Activated CD4-positive, alpha-beta T cell treated with anti-CD3 and anti-CD28 coated beads, Interleukin-2, amount 50 U/mL, for 4 hours (primary cell): Measurements from ENCODE around the gene FMN1.

Experiments
- DNase-seq, 2 experiments: peaks; one replicate each; pipeline ENCODE4 v3.0.0-alpha.2; 2020

FMN1 gene

GRCh38 chr15:33200903-33201302 lies 6.4 kb upstream of the FMN1 start:
- no peak for DNase-seq

DNA sequence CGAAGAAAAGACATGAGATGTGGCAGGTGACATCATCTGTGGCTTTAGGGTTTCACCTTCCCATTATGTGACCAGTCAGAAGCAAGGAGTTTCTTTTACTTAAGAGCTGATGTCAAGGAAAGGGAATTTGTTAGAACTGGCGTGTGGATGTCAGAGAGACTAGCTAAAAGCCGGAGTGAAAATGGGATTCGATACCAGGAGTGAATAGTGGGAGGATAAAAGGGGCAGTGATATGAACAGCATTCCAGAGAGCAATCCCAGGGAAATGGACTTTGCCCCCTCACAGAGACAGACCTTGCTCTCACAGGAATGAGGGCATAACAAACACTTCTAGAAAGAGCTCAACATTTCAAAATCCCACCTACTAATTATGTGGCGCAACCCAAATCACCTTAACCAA lies 5.9 kb upstream of the FMN1 start:
- no peak for DNase-seq

DNA sequence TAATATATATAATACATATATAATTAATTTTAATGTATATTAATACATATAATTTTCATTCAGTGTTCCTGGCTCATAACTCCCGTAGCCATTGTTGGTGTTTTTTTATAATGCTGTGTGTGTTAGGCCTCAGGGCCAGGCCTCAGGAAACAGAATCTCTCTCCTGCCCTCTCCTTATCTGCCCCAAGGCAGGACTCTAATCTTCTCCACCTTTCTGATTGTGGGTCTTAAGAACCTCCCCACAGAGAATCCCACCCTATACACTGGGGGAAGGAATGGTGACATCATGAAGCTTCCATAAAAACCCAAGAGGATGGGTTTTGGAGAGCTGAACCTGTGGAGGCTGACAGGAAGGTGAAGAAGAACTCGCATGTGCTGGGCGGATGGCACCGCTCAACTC lies 4.0 kb upstream of the FMN1 start:
- DNase-seq, result no peak

DNA sequence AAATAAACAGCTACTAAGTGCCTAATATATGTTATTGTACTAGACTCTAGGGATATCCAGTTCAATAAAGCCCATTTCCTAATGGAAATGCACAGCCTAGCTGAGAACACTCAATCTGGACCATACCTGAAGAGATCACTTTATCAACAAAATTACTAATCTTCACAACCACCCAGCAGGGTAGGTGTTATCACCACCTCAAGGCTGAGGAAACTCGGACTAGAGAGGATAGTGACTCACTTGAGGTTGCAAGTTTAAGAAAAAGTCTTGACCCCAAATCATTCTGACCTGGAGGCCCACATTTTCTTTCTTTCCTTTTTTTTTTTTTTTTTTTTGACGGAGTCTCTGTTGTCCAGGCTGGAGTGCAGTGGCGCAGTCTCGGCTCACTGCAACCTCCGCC lies 3.1 kb upstream of the FMN1 start:
- DNase-seq, result no peak

- no peak for DNase-seq
These were observed 277 bp downstream of the FMN1 start for GRCh38 chr15:33194237-33194636.

DNA sequence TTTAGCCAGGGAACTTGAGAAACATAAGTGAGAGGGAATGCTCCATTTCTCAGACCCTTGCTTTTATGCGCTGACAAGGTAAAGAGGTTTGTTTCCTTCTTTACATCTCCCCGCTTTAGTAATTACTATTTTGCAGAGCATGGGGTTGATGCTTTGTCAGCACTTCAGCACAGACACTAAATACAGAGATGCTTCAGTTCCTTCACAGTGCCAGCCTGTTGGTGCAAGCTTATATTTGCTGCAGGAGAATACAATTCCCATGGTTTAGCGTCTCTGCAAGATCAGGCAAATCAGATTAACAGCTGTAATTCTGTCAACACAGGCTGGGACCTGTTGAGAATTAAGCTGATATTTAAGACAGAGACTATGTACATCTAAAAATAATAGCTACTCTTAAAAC lies 2.9 kb downstream of the FMN1 start:
- DNase-seq, result no peak

GRCh38 chr15:33190539-33190938 lies 4.0 kb downstream of the FMN1 start:
- no peak for DNase-seq

DNA sequence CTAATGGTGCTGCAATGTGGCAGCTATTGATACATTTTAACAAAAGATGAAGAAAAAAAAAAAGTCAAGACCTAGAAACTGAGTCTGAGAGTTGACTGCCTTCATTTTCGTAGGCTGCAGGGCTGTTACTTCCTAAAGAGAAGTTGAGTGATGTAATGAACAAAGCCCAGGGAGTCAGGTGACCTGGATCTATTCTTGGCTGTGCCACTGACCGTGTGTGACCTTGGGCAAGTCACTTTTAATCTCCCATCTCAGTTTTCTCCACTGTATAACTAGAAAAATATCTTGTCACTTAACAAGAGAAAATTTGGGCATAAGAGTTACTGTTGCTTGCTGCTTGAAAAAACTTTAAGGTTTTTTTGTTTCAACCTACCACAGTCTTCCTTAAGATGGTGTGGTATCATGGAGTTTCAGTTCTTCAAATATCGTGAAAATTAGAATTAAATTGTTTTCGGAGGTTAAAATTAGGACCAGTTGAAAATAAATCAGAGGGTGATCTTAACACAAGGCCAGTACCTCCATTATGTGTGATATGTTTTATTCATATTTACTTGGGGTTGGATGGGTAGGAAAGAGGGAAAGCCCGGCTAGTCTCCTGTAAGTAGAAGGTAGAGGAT lies 5.8 kb downstream of the FMN1 start:
- DNase-seq, result no peak

DNA sequence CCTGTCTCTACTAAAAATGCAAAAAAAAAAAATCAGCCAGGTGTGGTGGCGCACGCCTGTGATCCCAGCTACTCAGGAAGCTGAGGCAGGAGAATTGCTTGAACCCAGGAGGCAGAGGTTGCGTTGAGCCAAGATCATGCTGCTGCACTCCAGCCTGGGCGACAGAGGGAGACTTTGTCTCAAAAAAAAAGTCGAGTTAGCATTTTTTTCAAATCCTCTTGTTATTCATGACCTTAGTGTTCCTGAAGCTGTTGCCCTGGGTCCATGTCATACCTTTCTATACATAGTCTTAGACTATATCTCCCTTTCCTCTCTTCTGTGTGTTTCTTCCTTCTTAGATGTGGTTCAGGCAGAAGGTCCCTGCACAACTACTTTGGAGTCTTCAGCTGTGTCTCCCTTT lies 6.4 kb downstream of the FMN1 start:
- DNase-seq, result no peak

DNA sequence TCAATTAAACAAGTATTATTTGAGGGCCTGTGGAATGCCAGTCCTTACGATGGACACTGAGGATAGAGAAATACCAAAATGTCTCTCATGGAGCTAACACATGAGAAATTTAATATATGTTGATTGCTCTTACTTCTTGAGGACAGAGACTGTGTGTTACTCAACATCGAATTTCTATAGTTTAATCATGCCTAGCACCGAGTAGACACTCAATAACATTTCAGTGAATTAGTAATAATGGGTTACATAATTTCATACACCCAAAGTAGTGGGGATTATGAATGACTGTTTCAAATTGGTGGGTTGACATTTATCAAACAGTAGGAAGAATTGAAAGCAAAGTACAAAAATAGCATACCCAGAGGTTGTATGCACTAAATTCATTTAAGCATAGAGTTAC lies 11.2 kb downstream of the FMN1 start:
- no peak for DNase-seq

DNA sequence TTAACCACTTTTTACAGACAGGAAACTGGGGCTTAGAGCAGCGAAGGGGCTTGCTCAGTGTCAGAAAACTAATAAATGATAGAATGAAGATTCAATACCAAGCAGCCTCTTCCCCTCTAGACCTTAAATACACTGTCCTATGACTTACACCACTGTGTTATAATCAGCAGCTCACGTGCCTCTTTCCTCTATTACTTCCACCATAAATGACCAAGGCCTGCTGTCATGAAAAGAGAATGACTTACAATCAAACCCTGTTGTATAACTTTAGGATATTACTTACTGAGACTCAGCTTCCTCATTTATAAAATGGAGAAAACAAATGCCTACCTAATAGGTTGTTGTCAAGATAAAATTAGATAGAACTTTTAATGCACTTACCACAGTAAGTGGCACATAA lies 11.6 kb downstream of the FMN1 start:
- DNase-seq, result no peak

DNA sequence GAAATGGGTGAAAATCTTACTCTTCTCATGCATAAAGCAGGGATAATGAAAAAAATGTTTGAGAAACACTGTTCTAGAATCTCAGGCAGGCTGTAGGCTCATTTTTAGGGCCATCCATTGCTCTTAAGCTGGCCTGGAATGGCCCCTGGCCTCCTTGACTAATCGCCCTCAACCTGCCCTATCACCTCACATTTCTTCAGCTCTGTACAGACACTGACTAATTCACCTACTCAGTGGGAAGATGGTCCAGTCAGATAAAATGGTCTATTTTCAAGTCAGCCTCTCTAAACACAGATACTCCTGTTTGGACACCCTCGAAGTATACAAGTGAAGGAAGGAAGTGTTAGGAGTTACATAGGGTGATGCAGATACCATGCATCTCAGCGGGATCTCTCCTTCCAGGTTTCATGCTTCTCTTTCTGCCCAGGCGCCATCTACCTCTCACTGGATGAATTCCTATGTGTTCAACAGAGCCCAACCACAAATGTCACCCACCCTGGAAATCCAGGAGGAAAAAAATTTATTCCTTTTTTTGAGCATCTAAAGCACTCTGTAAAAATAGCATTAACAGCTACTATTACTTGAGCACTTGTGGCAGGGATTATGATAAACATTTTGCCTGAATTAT lies 12.1 kb downstream of the FMN1 start:
- DNase-seq, result no peak

GRCh38 chr15:33179874-33180273 lies 14.6 kb downstream of the FMN1 start:
- DNase-seq, result no peak

DNA sequence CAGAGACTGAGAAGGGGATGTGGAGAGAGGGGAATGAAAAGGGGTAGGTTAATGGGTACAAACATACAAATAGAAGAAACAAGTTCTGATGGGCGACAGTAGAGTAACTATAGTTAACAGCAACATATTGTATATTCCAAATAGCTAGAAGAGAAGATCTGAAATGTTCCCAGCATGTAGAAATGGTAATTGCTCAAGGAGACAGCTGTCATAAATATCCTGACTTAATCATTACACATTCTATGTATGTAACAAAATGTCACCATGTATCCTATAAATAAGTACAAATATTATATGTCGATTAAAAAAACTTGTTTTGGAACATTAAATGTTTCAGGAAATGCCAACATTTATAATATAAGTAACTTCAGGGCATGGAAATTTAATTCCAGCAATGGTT lies 23.3 kb downstream of the FMN1 start:
- DNase-seq, result no peak

DNA sequence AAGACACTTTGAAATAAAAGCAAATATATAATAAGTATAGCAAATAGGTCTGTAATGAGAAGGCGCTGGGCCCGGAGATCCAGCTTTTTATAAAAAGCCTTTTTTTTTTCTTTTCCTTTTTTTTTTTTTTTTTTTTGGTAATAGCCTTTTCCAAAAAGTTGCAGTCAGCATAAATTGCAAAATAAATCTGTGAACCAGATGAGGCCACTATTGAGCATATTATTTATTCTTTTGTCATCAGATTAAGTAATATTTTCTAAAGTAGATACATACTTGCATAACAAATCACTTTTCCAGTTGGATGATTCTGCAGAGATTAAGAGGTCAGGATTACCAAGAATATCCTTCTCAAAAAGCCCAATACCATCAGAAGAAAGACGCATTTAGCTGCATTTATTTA lies 24.9 kb downstream of the FMN1 start:
- no peak for DNase-seq

DNA sequence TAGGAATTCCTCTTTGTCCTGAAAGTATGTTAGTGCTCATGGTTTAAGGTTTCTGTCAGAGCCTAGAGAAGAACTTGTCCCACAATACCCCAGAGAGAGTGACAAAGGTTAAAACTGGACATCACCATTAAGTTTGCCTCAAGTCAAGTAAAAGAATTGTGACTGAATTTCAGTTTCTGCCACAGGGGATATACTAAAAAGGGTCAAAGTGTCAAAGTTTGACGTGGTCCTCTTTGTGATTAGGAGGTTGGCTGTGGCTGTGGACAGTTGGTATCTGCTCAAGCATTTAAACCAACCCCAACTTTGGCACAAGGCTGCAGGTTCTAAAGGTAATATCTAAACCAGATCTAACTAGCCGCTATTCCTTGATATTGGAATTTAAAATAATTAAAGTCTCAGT lies 26.1 kb downstream of the FMN1 start:
- no peak for DNase-seq

GRCh38 chr15:33163816-33164215 lies 30.7 kb downstream of the FMN1 start:
- DNase-seq, result no peak

- DNase-seq, result no peak
These were observed 33.3 kb downstream of the FMN1 start for GRCh38 chr15:33161209-33161608.

- DNase-seq, result no peak
These were observed 33.8 kb downstream of the FMN1 start for GRCh38 chr15:33160581-33161165.

GRCh38 chr15:33159726-33160453 lies 34.6 kb downstream of the FMN1 start:
- no peak for DNase-seq

DNA sequence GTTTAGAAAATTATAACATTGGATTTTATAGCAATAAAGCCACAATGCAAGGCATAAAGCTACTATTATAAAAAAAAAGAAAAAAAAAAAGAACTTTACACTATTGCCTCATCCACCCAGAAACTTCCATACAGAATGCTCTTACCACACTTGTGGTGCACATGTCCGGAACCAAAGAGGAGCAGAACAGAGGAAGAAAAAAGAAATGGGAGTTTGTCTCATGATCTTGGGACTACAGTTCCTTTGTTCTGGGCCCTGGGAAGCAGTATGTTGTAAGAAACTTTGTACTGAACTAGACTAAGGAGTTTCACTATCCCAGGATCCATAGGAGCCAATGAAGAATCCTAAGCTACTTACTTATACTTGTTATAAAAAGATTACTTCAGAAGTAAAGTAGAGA lies 36.1 kb downstream of the FMN1 start:
- no peak for DNase-seq

- DNase-seq, result no peak
These were observed 37.0 kb downstream of the FMN1 start for GRCh38 chr15:33157371-33158037.

DNA sequence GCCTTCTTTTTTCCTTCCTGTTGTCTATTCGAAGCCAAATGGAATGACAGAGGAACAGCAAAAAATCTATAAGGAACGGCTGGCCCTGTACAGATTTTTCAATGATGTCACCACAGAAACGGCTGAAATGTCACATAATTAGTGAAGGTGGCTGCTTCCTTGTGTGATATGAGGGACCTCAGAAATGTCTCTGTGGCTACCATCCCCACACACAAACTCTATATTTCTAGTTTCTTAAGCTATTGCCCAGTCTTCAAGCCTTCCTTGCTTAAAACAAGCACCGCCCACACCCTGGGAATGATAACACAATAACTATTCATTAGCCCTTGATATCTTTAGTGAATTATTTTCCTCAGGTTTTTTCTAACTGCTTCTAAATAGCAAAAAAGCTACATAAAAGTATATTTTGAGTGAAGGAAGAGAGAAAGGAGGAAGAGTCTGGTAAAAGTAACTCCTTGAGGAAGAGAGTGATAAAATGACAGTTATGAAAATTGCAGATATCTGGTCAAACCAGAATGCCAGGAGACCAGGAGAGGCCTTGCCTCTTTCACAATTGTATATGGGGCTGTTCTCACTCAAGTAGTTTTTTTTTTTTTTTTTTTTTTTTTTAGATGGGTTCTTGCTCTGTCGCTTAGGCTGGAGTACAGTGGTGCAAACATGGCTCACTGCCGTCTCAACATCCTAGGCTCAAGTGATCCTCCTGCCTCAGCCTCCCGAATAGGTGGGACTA lies 38.7 kb downstream of the FMN1 start:
- DNase-seq, result no peak
